Measurements from ENCODE around the gene NOCT. TPM values are rescaled to one million over a fixed set of nuclear protein-coding genes. Genes with fewer than 3 reads are reported as not detected.

NOCT gene
- total and polyA plus RNA-seq, 7 donors: 1.8 to 10.9 (median 2.9) TPM

Small RNA genes within 50 kb of the gene (small RNA-seq; reads per million reads assigned to genes)
- gene RNU6-531P: 0 reads per million in 3 donors

Other genes with a start within 250 kb of the NOCT start
- 10 to 100 TPM; 61.4 to 83.6 (median 79.0) TPM for gene ELF2, start 161.4 kb downstream of the NOCT start, total RNA-seq
- gene ELF2, start 161.4 kb downstream of the NOCT start, polyA plus RNA-seq: 10 to 100 TPM in 2 of 3 donors, 1 to 10 TPM in 1; 9.9 to 16.8 (median 15.6) TPM